H9 (cell line): Measurements from ENCODE around the gene ATP5PO. TPM values are rescaled to one million over a fixed set of nuclear protein-coding genes. Genes with fewer than 3 reads are reported as not detected.

Experiments used
- DNase-seq: peaks from one replicate; pipeline ENCODE4 v3.0.0-alpha.2; 2017
- H2AFZ ChIP-seq: one replicate; pipeline ENCODE4 v1.6.1; 2013; ENCODE audit warnings: mild to moderate bottlenecking, low read length, control low read depth, moderate library complexity
- H2AK5ac ChIP-seq: 2 replicates; pipeline ENCODE4 v1.6.1; 2013; ENCODE audit warnings: low read length, control low read depth, mixed read lengths; ENCODE audit not compliant: insufficient read length
- H2BK120ac ChIP-seq: one replicate; pipeline ENCODE4 v1.6.1; 2013; ENCODE audit warnings: low read depth, mild to moderate bottlenecking, low read length, control low read depth, inconsistent platforms; ENCODE audit not compliant: poor library complexity, severe bottlenecking
- H2BK12ac ChIP-seq: 2 replicates; pipeline ENCODE4 v1.6.1; 2013; ENCODE audit warnings: low read length, control low read depth, mixed read lengths, low read depth; ENCODE audit not compliant: insufficient read length
- H2BK15ac ChIP-seq: 2 replicates; pipeline ENCODE4 v1.6.1; 2013; ENCODE audit warnings: low read depth, low read length, control low read depth
- H2BK20ac ChIP-seq: one replicate; pipeline ENCODE4 v1.6.1; 2013; ENCODE audit warnings: low read depth, mild to moderate bottlenecking, low read length, control low read depth, inconsistent platforms; ENCODE audit not compliant: poor library complexity, severe bottlenecking
- H2BK5ac ChIP-seq: 2 replicates; pipeline ENCODE4 v1.6.1; 2013; ENCODE audit warnings: low read length, control low read depth, mixed read lengths; ENCODE audit not compliant: insufficient read length
- H3K14ac ChIP-seq: 2 replicates; pipeline ENCODE4 v1.6.1; 2013; ENCODE audit warnings: low read length, control low read depth; ENCODE audit not compliant: insufficient read depth
- H3K18ac ChIP-seq: 2 replicates; pipeline ENCODE4 v1.6.1; 2013; ENCODE audit warnings: low read depth, mild to moderate bottlenecking, mixed read lengths, low read length, control low read depth; ENCODE audit not compliant: insufficient read length
- H3K23ac ChIP-seq: 2 replicates; pipeline ENCODE4 v1.6.1; 2013; ENCODE audit warnings: low read length, control low read depth, mixed read lengths, low read depth; ENCODE audit not compliant: insufficient read length
- H3K23me2 ChIP-seq: 2 replicates; pipeline ENCODE4 v1.6.1; 2013; ENCODE audit warnings: low read depth, mild to moderate bottlenecking, mixed read lengths, low read length, control low read depth; ENCODE audit not compliant: insufficient read length, poor library complexity, severe bottlenecking
- H3K27ac ChIP-seq: 2 replicates; pipeline ENCODE4 v1.5.1; 2013; ENCODE audit warnings: low read length, control low read depth, mixed read lengths, low read depth; ENCODE audit not compliant: insufficient read length
- H3K27me3 ChIP-seq: 2 replicates; pipeline ENCODE4 v1.6.1; 2013; ENCODE audit warnings: low read length, control low read depth, inconsistent platforms; ENCODE audit not compliant: insufficient read depth
- H3K4ac ChIP-seq: 2 replicates; pipeline ENCODE4 v1.6.1; 2013; ENCODE audit warnings: low read depth, mild to moderate bottlenecking, control low read depth, inconsistent platforms, low read length, moderate library complexity
- H3K4me1 ChIP-seq: 2 replicates; pipeline ENCODE4 v1.6.1; 2013; ENCODE audit warnings: low read length, control low read depth, inconsistent platforms; ENCODE audit not compliant: insufficient read depth
- H3K4me2 ChIP-seq: 2 replicates; pipeline ENCODE4 v1.6.1; 2013; ENCODE audit warnings: low read length, control low read depth, mixed read lengths; ENCODE audit not compliant: insufficient read length, insufficient read depth
- H3K56ac ChIP-seq: 2 replicates; pipeline ENCODE4 v1.6.1; 2013; ENCODE audit warnings: low read depth, mild to moderate bottlenecking, mixed read lengths, low read length, control low read depth; ENCODE audit not compliant: insufficient read length
- H3K79me1 ChIP-seq: 2 replicates; pipeline ENCODE4 v1.6.1; 2013; ENCODE audit warnings: low read depth, mild to moderate bottlenecking, moderate library complexity, low read length, control low read depth, inconsistent platforms; ENCODE audit not compliant: insufficient read depth, poor library complexity, severe bottlenecking
- H3K79me2 ChIP-seq: 2 replicates; pipeline ENCODE4 v1.6.1; 2013; ENCODE audit warnings: low read length, control low read depth, inconsistent platforms; ENCODE audit not compliant: insufficient read depth
- H3K9ac ChIP-seq: 2 replicates; pipeline ENCODE4 v1.6.1; 2013; ENCODE audit warnings: low read length, control low read depth, mixed read lengths; ENCODE audit not compliant: insufficient read length; ENCODE audit errors: extremely low read depth
- H3K9me3 ChIP-seq: one replicate; pipeline ENCODE4 v1.6.1; 2013; ENCODE audit warnings: low read depth, low read length, inconsistent platforms; ENCODE audit not compliant: control insufficient read depth
- H3T11ph ChIP-seq: one replicate; pipeline ENCODE4 v1.6.1; 2013; ENCODE audit warnings: mild to moderate bottlenecking, low read length, control low read depth, inconsistent platforms
- H4K20me1 ChIP-seq: one replicate; pipeline ENCODE4 v1.6.1; 2013; ENCODE audit not compliant: control insufficient read depth, insufficient read length, insufficient read depth
- H4K5ac ChIP-seq: 2 replicates; pipeline ENCODE4 v1.6.1; 2013; ENCODE audit warnings: low read depth, mild to moderate bottlenecking, mixed read lengths, low read length, control low read depth; ENCODE audit not compliant: insufficient read length
- H4K8ac ChIP-seq: replicated peaks from 2 replicates; pipeline ENCODE4 v1.6.1; 2013; ENCODE audit warnings: low read length, control low read depth, mixed read lengths, low read depth; ENCODE audit not compliant: insufficient read length
- H4K91ac ChIP-seq: 2 replicates; pipeline ENCODE4 v1.6.1; 2013; ENCODE audit warnings: low read depth, mild to moderate bottlenecking, moderate library complexity, mixed read lengths, low read length, control low read depth; ENCODE audit not compliant: insufficient read length
- H3K27ac Mint-ChIP-seq, 3 experiments: 2 replicates in 2 of 3; 3 replicates in 1 of 3; pipeline ENCODE4 v1.8.0; 2020 to 2021; ENCODE audit warnings: mixed read lengths in 3 of 3, mild to moderate bottlenecking in 1 of 3, moderate library complexity in 1 of 3
- H3K27me3 Mint-ChIP-seq: 2 replicates; pipeline ENCODE4 v1.8.0; 2021; ENCODE audit warnings: low read depth, mild to moderate bottlenecking, moderate library complexity, mixed read lengths
- H3K36me3 Mint-ChIP-seq, 3 experiments: 2 replicates in 2 of 3; 3 replicates in 1 of 3; pipeline ENCODE4 v1.8.0; 2020 to 2021; ENCODE audit warnings: low read depth in 3 of 3, mixed read lengths in 3 of 3; ENCODE audit not compliant: insufficient read depth in 1 of 3
- H3K4me1 Mint-ChIP-seq, 2 experiments: 2 replicates each; pipeline ENCODE4 v1.8.0; 2020; ENCODE audit warnings: mixed read lengths in 2 of 2
- H3K4me3 Mint-ChIP-seq, 2 experiments: 2 replicates in 1 of 2; 3 replicates in 1 of 2; pipeline ENCODE4 v1.8.0; 2020 to 2021; ENCODE audit warnings: mild to moderate bottlenecking in 2 of 2, mixed read lengths in 2 of 2, moderate library complexity in 1 of 2
- H3K9me3 Mint-ChIP-seq, 2 experiments: 2 replicates in 1 of 2; 3 replicates in 1 of 2; pipeline ENCODE4 v1.8.0; 2020; ENCODE audit warnings: mild to moderate bottlenecking in 2 of 2, mixed read lengths in 2 of 2, moderate library complexity in 1 of 2
- WGBS: extraction: QIAGEN DNeasy Blood & Tissue Kit; methylation state at CpG from one replicate; pipeline ENCODE4 v1.1.7; 2013; ENCODE audit warnings: missing lambda C conversion rate, low lambda C conversion rate, mixed read lengths; ENCODE audit not compliant: insufficient read length; ENCODE audit errors: extremely low coverage; 5-methylcytosine and 5-hydroxymethylcytosine counted together
- total RNA-seq: library from RNA; stranded (reverse); gene quantifications from 2 replicates; pipeline ENCODE4 v1.2.1, GENCODE V29; 2021
- TF ChIP-seq, protein P1 (sequence below): fragments of 200-600 bp; sonication (generic); conservative IDR thresholded peaks from 3 replicates; pipeline ENCODE4 v1.8.0; 2021; ENCODE audit warnings: antibody characterized with exemption, mild to moderate bottlenecking

The ATP5PO gene
- total RNA-seq, 1 experiment from 2014 or later = 275 TPM

DNA sequence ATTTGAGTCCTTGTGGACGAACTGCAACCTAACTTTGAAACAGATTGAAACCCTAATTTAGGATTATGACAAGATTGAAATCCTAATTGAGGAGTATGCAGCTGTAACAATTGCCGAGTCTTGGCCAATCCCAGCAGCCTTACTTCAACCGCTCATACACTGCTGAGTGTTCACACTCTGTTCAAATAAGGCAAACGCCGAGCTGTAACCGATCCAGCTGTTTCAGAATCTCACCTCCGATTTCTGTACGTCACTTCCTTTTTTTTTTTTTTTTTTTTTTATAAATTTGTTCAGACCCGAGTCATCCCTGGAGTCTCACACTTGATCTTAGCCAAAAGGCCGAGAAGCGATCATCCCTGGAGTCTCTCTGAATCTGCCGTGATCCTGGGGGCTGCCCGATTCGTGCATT lies 22.3 kb upstream of the ATP5PO start:
- DNase-seq = no peak
- no peak overlapping the region for H2BK120ac ChIP-seq
- H3K4me3 Mint-ChIP-seq = no peak overlapping the region

More for the DNA sequence above, 22.3 kb upstream of the ATP5PO start:
- Mint-ChIP-seq H3K9me3 (no peaks in the 10 kb centered on the region; a peak in 1 of 5 replicates), H3K27ac (no peak overlapping the region), H3K36me3 (peaks cover 0 to 9% (median 9%) of the 10 kb centered on the region in 3 experiments; a peak in 4 of 7 replicates), H3K4me1 (peaks cover 15 to 18% of the 10 kb centered on the region in 2 experiments), H3K27me3 (no peaks in the 10 kb centered on the region)
- H2BK5ac ChIP-seq = no peak overlapping the region
- WGBS = no CpG with 5 or more reads among the region's 14 CpGs
- no peak overlapping the region for H2AFZ ChIP-seq
- no peak overlapping the region for H4K91ac ChIP-seq
- TF ChIP-seq, protein P1, sequence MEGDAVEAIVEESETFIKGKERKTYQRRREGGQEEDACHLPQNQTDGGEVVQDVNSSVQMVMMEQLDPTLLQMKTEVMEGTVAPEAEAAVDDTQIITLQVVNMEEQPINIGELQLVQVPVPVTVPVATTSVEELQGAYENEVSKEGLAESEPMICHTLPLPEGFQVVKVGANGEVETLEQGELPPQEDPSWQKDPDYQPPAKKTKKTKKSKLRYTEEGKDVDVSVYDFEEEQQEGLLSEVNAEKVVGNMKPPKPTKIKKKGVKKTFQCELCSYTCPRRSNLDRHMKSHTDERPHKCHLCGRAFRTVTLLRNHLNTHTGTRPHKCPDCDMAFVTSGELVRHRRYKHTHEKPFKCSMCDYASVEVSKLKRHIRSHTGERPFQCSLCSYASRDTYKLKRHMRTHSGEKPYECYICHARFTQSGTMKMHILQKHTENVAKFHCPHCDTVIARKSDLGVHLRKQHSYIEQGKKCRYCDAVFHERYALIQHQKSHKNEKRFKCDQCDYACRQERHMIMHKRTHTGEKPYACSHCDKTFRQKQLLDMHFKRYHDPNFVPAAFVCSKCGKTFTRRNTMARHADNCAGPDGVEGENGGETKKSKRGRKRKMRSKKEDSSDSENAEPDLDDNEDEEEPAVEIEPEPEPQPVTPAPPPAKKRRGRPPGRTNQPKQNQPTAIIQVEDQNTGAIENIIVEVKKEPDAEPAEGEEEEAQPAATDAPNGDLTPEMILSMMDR = no peak
- H3K4me1 ChIP-seq = no peaks in the 10 kb centered on the region; the same call in 1 of the 2 replicates
- no peak overlapping the region for H4K5ac ChIP-seq
- no peak overlapping the region for H3K18ac ChIP-seq
- H3K4me2 ChIP-seq = no peak overlapping the region
- H2BK15ac ChIP-seq = no peak overlapping the region
- no peak overlapping the region for H3K14ac ChIP-seq
- H3K4ac ChIP-seq = no peak overlapping the region
- no peaks in the 10 kb centered on the region for H3K23me2 ChIP-seq
- no peak overlapping the region for H3T11ph ChIP-seq
- no peak overlapping the region for H3K9ac ChIP-seq
- H4K8ac ChIP-seq = no peak overlapping the region
- no peak overlapping the region for H2AK5ac ChIP-seq
- no peaks in the 10 kb centered on the region for H4K20me1 ChIP-seq
- H2BK12ac ChIP-seq = no peak overlapping the region
- no peaks in the 10 kb centered on the region for H3K9me3 ChIP-seq
- no peaks in the 10 kb centered on the region for H3K79me2 ChIP-seq
- no peaks in the 10 kb centered on the region for H3K27me3 ChIP-seq
- H3K23ac ChIP-seq = no peak overlapping the region
- H2BK20ac ChIP-seq = no peak overlapping the region
- peaks cover 2% of the 10 kb centered on the region for H3K79me1 ChIP-seq
- H3K56ac ChIP-seq = no peak overlapping the region
- H3K27ac ChIP-seq = no peak overlapping the region
